ENCODE data around the gene SCGB1C1. TPM values are rescaled to one million over a fixed set of nuclear protein-coding genes. Genes with fewer than 3 reads are reported as not detected.
"Not testable (repeated sequence)": the region's sequence is repeated elsewhere in the genome, so short reads cannot be mapped to it uniquely, and the experiment has no call there.

The SCGB1C1 gene
- total RNA-seq, 1 experiment from 2014 or later: not detected

DNA sequence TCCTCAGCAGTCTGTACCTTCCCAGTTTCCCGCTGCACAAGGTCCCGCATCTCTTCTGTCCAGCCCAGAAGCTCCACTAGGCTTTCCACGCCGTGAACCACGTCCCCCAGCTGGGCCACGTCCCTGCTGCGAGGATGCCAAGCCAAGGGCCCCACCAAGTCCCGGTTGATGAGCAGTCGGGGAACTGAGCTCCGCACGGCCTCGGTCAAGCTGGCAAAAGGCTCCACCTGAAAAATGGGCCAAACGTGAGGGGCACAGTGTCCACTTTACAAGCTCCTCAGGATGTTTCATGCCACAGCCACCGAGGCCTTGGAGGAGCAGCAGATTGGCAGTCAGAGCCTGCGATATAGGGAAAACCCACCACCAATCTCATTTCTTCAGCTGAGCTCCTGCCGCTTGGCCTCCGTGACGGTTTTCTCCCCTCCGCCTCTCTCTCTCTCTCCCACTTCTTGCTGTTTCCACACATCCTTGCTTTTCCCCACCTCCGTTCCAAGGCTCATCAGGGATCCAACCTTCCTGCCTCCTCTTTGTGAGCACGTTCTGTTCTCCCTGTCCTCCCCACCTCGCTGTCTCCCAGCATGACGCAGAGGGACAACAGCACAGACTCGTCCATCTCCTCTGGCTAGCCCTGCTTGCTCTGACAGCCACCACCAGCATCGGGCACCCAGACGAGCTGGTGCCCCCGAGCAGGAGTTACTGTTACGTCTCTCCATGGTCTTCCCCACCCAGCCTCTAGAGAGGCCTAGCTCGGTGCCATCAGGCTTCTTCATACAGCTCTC, 26.1 kb downstream of the SCGB1C1 start:
- no peak for DNase-seq (ENCODE audit: low read depth)

DNA sequence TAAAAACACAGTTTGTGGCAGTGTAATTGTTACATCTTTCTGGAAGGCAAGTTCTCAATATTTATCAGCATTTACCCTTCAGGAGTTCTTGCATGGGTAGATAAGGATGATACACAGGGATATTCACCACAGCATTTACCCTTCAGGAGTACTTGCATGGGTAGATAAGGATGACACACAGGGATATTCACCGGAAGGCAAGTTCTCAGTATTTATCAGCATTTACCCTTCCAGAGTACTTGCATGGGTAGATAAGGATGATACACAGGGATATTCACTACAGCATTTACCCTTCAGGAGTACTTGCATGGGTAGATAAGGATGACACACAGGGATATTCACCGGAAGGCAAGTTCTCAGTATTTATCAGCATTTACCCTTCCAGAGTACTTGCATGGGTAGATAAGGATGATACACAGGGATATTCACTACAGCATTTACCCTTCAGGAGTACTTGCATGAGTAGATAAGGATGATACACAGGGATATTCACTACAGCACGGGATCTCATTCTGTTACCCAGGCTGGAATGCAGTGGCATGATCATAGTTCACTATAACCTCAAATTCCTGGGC, 27.9 kb downstream of the SCGB1C1 start:
- not testable (repeated sequence) for DNase-seq (ENCODE audit: low read depth)

DNA sequence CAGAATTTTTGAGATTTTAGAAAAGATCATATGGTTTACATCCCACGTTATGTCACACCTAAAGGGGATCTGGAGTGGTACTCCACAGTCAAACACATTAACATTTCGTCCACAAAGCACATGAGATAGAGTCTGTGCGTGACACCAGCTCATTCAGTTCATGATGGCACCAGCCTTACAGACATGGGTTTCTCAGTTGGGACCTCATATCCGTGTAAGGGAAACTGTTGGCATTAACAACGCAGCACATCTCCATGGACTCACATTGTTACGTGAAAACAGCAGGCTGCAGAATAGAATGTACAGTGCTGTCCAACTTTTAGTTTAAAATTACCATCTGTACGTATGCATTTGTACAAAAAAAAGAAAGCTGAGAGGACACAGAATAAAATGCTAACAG, 28.7 kb downstream of the SCGB1C1 start:
- DNase-seq (ENCODE audit: low read depth): no peak

DNA sequence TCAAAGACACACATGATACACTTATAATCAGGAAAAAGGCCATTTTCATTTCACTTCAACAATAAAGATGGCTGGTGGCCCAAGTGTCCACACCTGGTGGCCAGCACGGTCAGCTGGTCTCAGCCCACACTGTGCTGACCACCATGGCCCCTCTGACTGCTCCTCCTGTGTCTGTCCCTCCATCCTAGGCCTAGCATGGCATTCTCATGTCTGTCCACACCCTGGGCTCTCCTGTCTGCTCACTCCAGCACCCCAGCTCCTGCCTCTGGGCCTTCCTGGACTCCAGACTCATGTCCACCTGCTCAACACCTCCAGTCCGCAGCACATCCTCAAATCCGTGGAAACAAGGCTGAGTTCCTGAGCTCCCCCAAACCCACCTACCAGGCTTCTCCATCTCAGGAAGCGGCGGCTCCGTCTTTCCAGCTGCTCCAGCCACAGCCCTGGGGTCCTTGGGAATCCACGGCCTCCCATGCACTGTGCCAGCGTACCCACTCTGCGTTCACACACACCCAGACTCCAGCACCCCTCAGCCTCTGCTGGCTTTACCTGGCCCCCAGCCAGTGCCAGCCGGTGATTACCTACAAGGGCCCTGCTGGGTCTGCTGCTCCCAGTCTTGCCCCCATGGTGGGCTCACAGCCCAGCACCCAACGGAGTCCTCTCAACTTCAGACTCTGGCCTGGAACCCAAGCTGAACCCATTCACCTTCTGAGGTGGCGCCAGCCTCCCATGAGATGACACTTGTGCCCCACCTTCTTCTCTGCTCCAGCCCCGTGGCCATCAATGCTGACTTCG, 29.3 kb downstream of the SCGB1C1 start:
- no peak for DNase-seq (ENCODE audit: low read depth)

DNA sequence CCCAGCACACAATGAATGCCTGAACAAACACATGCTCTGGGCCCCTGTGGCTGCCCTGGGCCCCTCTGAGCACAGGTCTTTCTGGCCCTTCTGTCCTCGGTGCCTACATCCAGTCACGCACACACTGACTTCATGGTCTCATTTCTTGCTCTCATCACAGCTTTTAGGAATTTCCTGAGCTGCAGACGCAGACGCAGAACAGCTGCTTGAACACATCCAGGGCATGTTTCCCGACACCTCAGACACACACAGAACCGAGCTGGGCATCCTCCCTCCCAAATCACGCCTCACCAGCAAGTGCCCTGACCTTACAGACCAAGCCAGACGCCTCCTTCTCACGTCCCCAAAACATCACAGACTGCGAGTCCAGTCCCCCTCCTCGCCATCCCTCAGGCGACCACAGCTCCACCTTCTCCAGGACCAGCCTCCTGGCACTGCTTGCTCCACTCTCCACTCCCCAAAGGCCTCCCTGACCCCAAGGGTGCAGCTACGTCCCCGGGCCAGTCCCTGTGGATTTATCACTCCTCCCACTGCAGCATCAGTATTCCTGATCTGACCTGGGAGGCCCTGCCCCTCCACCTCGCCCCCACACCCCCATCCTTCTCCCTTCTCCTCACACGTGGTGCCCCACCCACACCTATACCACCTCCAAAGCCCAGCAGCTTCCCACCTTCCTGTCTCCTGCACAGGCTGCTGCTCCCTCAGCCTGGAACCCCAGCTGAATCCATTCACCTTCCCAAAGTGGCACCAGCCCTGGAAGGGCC, 30.3 kb downstream of the SCGB1C1 start:
- no peak for DNase-seq (ENCODE audit: low read depth)

DNA sequence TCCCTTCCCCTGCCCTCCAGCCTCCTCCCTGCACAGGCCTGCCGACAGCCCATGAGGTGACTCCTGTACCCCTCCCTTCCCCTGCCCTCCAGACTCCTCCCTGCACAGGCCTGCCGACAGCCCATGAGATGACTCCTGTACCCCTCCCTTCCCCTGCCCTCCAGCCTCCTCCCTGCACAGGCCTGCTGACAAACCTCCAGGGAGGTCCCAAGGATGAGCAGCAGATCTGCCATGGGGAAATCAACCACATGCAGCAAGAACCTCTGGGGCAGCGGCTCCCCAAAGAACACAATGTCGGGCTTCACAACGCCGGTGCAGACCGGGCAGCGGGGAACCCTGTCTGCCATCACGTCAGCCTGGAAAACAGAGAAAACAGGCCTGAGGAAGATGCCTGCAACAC, 31.0 kb downstream of the SCGB1C1 start:
- DNase-seq (ENCODE audit: low read depth): no peak

DNA sequence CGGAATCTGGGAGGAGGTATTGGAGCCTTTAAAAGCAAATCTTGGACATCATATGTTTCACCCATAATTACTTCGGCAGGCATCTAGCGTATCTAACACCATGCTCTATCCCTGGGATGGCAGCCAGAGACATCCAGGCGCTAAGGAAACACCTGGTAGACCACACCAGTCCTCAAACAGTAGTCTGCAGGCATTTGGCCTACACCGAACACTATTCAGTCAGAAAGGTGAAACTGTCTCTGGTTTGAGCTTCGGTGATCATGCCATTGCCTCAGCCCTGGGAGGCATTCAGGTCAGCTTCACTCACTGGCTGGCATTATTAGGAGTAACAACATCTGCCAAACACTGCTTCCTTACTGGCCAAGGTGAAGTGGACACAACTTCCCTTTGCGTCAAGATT, 31.5 kb downstream of the SCGB1C1 start:
- no peak for DNase-seq (ENCODE audit: low read depth)

DNA sequence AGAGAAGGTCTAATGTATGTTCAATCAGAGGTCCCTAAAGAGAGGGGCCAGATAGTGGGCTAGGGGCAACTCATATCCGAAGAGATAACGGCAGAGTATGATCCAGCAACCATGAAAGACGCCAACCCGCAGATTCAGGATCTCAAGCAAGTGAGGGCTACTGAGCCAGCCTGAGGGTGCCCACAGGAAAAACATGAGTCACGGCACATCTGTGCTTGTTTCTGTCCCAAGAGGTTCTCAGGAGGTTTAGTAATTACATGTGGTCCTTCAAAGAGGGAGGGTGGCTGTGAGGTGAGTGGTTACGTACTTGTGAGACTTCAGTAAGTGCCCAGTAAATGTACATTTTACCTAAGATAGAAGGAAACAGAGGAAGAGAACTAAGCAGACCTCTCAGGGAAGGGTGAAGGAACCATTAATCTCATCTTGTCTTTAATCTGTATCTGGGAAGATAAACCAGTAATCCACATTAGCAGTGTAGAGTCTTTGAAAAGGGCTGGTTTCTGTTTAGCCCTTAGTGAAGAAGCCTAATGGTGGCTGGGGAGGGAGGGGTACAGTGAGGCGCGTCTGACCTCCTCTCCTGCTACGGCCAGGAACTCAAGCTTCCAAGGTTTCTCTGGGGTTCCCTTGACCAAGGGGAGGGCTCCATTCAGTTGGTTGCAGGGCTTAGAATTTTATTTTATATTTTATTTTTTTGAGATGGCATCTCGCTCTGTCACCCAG, 33.0 kb downstream of the SCGB1C1 start:
- DNase-seq (ENCODE audit: low read depth): peak; percentile 89

DNA sequence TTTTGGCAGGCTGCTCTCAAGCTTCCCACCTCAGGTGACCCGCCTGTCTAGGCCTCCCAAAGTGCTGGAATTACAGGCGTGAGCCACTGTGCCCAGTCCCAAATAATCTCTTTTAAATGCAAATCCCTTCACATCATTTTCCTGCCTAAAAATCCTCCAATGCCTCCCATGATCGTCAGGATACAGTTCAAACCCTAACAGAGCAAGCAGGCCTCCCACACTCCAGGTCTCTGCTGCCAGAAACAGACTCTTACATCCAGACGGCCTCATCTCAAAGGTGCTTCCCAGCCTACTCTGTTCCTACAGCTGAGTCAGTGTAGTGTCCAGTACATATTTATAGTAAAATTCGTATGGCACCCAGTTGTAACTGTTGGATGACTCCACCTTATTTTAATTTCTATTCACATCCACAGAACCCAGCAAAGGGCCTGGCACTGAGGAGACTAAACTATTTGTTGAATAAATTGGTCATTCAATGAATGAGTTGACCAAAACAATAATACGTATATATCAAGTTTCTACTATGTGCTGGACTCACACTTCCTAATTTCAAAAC, 35.0 kb downstream of the SCGB1C1 start:
- no peak for DNase-seq (ENCODE audit: low read depth)

DNA sequence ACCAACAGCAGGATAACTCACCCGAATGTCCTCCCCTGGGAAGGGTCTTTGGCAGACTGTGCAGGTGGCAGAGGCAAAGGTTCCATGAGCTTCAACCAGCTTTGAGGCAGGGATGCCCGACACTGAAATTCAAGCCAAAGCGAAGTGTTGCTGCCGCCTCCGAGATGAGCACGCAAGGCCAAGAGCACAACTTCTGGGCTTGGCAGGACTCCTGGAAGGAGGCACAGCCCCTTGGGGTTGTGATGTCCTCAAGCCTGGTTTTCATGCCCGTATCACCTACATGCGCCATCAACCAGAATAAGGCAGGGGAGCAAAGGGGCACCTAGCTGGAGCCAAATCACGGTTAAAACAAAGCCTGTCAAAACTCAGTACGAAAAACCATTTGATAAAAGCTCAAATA, 37.6 kb downstream of the SCGB1C1 start:
- DNase-seq (ENCODE audit: low read depth): no peak

DNA sequence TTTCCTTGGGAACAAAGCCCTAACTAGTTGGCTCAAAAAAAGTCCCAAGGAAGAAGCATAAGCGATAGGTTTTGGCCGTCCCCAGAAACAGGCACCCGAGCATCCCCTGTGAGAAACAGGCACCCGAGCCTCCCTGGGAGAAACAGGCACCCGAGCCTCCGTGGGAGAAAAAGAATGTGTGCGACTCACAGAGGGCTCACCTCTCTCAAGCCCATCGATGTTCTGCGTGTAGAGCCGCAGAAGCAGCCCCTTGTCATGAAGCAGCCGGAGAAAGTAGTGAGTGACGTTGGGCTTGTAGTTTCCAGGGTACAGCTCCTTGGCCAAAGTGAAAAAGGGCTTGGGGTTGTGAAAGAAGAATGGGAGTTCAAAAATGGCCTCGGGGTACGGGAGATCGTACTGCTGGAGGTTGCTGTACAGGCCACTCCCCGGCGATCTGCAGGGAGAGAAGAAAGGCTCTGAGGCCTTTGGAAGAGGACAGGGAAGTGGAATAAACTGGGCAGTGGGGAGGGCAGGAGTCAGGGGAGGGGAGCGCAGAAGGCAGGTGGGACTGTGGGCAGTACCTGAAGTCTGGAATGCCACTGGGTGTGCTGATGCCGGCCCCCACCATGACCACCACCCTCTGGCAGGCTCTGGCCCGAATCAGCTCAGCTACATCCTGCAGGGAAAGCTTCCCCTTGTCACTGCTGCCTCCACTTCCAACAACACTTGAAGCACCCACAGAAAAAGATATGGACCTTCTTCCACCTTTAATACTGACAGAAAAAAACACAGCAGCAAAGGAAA, 40.1 kb downstream of the SCGB1C1 start:
- DNase-seq (ENCODE audit: low read depth): no peak

DNA sequence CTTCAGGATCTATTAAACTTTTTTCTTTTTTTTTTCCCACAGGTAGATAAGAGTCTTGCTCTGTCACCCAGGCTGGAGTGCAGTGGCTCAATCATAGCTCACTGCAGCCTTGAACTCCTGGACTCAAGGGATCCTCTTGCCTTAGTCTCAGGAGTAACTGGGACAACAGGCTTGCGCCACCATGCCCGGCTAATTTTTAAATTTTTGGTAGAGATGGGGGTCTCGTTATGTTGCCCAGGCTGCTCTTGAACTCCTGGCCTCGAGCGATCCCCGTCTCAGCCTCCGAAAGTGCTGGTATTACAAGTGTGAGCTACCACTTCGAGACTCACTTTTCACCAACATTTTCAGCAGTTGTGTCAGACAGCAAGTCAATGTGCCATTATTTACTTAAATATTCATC, 42.3 kb downstream of the SCGB1C1 start:
- no peak for DNase-seq (ENCODE audit: low read depth)

DNA sequence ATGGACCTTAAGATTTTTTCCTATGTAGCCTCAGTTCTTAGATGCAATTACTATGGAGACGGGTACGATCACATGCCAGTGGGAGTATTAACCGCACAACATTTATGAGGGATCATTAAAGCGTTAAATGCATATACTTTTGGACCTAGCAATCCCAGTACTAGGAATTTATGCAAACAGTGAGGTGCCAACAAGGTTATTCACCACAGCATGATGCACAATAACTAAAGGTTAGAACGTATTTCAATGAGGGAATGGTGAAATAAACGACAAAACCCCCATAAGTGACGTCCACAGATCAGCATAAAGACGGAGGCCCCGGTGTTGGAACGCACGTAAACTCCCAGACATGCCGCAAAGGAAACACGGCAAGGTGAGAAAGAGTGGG, 42.7 kb downstream of the SCGB1C1 start:
- DNase-seq (ENCODE audit: low read depth): no peak

DNA sequence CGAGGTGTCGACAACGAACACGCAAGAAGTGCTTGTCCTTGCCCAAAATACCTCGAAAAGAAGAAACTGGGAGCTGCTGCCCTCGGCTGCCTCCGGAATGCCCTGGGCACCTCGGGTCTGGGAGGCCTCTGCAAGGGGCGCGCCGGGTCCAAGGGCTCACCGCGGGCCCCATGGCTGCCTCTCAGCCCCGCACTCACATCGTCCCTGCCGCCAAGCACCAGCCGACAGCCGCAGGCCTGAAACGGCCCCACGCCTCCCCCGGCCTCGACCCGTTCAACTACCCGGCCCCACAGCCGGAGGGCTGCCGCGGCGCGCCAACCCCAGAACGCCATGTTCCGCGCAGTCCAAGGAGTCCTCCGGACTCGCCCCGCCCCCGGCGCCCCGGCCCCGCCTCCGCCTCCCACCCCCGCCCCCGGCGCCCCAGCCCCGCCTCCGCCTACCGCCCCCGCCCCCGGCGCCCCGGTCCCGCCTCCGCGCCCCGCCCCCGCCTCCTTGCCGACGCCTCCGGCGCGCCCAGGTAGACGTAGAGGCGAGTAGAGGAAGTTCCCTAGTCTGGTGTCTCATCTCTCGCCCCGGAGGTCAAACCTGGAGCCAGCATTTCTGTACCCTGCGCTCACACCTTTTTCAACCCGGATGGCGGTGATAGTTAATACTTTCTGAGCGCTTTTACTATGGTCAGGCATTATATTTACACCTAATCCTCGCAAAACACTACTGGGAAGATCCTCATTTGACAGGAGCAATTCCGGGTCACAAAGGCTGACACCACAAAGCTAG, 43.3 kb downstream of the SCGB1C1 start, which contains the start of gene SIRT3:
Gene SIRT3 (minus strand): TSS at position 346 of the 777 bp plus-strand sequence. CDS start 14 bp downstream, at position 332.
- DNase-seq (ENCODE audit: low read depth): peak; percentile 70

DNA sequence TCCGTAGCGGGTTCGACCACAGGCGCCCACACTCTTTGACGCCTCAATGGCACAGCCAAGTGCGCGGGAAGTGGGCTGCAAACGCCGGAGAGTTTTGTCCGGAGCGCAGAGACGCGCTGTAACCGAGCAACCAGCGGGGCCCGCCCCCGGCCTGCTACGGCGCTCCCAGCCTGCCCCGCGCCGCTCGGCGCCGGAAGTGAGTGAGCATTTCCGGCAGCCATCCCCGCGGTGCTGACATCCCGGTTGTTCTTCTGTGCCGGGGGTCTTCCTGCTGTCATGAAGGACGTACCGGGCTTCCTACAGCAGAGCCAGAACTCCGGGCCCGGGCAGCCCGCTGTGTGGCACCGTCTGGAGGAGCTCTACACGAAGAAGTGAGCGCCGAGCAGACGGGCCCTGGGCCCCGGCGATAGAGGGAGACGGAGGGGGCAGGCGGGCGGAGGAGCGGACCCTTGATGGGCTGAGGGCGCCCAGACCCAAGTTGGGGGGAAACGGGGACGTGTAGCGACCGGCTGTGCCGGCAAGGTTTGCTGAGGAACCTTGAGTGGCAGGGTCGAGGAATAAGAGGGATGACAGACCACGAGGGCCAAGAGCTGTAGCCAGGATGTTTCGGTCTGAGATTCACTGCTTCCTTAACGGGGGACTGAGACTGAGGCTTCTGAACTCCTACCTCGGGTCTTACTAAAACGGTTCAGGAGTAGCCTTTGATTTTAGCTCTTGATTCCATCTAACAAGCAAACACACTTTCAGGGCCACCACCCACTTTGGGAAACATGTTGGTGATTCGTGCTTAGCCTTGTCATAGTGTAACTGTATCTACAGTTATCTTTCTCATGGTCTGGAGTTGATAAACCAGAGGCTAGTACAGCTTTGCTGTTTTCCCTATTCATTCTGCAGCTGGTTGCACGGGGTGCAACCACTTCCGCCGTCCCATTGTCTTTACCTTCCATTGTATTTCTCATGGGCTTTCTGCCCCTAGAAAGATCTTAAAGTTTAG, 44.2 kb downstream of the SCGB1C1 start, which contains the start of gene PSMD13:
Gene PSMD13 (plus strand): TSS at position 203 of the 994 bp plus-strand sequence. CDS start 74 bp downstream, at position 277.
- DNase-seq (ENCODE audit: low read depth): peak; percentile 80

DNA sequence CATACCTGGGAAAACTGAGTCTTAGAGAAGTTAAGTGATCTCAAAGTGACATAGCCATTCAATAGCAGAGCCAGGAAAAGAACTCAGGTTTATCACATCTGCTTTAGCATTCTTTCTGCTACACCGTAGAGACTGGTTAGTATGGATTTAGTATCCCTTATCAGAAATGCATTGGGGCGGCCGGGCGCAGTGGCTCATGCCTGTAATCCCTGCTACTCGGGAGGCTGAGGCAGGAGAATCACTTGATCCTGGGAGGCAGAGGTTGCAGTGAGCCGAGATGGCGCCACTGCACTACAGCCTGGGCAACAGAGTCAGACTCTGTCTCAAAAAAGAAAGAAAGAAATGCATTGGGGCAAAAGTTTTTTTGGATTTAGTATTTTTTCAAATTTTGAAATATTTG, 45.5 kb downstream of the SCGB1C1 start:
- DNase-seq (ENCODE audit: low read depth): not testable (repeated sequence)

DNA sequence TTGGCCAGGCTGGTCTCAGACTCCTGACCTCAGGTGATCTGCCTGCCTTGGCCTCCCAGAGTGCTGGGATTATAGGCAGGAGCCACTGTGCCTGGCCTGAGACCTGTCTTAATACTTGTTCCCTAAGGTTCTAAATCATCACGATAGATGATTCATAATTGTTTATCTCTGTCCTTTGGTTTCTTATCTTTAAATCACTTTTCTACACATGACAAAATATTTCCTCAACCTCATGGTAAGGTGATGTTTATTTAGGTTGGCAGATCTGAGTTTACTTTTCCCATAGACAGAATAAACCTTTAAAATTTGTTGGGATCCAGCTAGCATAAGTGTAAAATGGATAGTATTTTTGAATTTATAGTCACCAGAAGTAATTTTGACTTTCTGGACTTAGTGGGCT, 47.4 kb downstream of the SCGB1C1 start:
- DNase-seq (ENCODE audit: low read depth): no peak

DNA sequence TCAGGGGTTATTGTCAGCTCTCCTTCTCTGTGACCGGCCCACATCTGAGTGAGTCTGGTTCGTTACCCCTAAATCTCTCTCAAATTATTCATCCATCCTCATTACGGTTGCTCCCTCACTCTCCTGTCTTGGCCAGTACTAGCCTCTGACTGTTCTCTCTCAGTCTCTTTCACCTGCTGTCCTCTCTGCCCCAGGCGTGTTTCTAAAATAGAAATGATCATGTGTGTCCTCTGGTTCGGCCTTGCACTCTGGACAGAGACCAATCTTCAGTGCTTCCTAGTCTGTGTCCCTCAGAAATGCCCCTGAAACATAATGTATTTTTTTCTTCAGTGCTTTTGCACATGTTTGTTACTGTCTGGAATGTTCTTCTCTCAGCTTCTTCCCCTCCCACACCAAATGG, 48.8 kb downstream of the SCGB1C1 start:
- DNase-seq (ENCODE audit: low read depth): no peak

All from RPMI7951 (cell line).